ENCODE measurements around the gene CAND2. TPM values are rescaled to one million over a fixed set of nuclear protein-coding genes. Genes with fewer than 3 reads are reported as not detected.

CAND2 gene
- total RNA-seq, 1 experiment from 2014 or later = 8.2 TPM

DNA sequence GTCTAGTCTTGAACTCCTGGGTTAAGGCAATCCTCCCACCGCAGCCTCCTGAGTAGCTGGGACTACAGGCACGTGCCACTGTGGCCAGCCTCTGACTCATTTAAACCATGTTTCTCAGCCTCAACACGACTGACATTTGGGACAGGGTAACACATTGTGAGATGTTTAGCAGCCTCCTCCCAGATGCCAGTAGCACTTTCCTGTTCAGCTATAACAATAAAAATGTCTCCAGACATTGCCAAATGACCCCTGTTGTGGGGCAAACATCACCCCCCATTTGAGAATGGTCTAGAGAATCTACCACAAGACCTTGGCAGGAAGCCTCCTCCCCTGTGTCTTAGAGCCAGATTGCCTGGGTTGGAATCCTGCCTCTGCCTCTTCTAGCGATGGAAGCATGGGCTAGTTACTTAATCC, 45.8 kb upstream of the CAND2 start:
- CTCF ChIA-PET = no interaction called here
- H3K27ac ChIP-seq (ENCODE audit: low read depth, low read length, poor library complexity, severe bottlenecking) = no peak overlapping the region

DNA sequence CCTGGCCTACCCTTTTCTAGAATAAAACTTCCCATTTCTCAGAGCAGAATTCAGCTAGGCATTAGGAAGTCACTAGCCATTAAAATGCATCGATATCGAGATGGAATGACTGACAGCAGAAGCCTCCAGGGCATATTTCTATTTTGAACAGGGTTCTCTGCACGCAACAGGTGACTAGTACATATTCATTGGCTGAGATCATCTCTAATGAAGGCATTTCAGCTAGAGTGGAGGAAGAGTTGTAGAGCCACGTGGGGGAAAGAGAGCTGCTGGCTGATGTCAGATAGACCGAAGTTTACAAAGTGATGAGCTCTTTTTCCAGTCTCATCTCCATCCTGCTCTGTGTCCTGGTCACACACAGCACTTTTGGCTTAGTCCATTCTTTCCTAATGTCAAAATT, 44.9 kb upstream of the CAND2 start:
- H3K36me3 ChIP-seq (ENCODE audit: insufficient read depth, low read length, poor library complexity, severe bottlenecking) = no peaks in the 10 kb centered on the region

More for the DNA sequence above, 45.8 kb upstream of the CAND2 start:
- H3K9me3 ChIP-seq (ENCODE audit: low read depth, low read length, poor library complexity, severe bottlenecking) = no peaks in the 10 kb centered on the region
- POLR2A ChIA-PET (ENCODE audit: low non-redundant PET) = no interaction called here
- H3K4me3 ChIP-seq (ENCODE audit: low read depth, low read length, poor library complexity, severe bottlenecking) = no peak overlapping the region
- DNase-seq (ENCODE audit: low spot score) = no peak
- H3K4me1 ChIP-seq (ENCODE audit: insufficient read depth, low read length, poor library complexity, severe bottlenecking) = no peaks in the 10 kb centered on the region
- no peaks in the 10 kb centered on the region for H3K36me3 ChIP-seq (ENCODE audit: insufficient read depth, low read length, poor library complexity, severe bottlenecking)
- intact Hi-C loops (cut with micrococcal nuclease; ENCODE audit: unreplicated experiment) = no loop called here
- no TSS peak for BruUV-seq (replicated peaks)
- TF ChIP-seq EZH2 (IDR thresholded peaks at IDR 0.05; ENCODE audit: borderline replicate concordance, low read depth, low read length, poor library complexity, severe bottlenecking) = no peak
- TF ChIP-seq, protein P1, sequence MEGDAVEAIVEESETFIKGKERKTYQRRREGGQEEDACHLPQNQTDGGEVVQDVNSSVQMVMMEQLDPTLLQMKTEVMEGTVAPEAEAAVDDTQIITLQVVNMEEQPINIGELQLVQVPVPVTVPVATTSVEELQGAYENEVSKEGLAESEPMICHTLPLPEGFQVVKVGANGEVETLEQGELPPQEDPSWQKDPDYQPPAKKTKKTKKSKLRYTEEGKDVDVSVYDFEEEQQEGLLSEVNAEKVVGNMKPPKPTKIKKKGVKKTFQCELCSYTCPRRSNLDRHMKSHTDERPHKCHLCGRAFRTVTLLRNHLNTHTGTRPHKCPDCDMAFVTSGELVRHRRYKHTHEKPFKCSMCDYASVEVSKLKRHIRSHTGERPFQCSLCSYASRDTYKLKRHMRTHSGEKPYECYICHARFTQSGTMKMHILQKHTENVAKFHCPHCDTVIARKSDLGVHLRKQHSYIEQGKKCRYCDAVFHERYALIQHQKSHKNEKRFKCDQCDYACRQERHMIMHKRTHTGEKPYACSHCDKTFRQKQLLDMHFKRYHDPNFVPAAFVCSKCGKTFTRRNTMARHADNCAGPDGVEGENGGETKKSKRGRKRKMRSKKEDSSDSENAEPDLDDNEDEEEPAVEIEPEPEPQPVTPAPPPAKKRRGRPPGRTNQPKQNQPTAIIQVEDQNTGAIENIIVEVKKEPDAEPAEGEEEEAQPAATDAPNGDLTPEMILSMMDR (conservative IDR thresholded peaks at IDR 0.05; ENCODE audit: low read depth, low read length) = no peak
- no peaks in the 10 kb centered on the region for H3K27me3 ChIP-seq (replicated peaks; ENCODE audit: insufficient read depth, low read depth, low read length, poor library complexity)

DNA sequence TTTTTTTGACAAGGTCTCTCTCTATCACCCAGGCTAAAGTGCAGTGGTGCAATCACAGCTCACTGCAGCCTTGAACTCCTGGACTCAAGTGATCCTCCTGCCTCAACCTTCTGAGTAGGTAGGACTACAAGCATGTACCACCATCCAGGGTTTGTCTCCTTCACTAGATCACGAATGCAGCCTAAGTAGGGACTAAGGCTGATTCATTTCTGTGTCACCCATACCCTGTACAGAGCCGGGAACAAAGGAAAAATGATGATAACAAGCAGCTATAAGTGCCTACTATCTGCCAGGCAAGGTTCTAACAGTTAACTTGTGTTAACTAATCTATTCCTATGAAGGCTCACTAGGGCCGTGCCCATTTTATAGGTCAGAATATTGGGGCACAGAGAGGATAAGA, 44.4 kb upstream of the CAND2 start:
- POLR2A ChIA-PET (ENCODE audit: low non-redundant PET) = no interaction called here
- TF ChIP-seq, protein P1 (conservative IDR thresholded peaks at IDR 0.05; ENCODE audit: low read depth, low read length) = no peak
- TF ChIP-seq EZH2 (IDR thresholded peaks at IDR 0.05; ENCODE audit: borderline replicate concordance, low read depth, low read length, poor library complexity, severe bottlenecking) = no peak

More for the DNA sequence above, 44.9 kb upstream of the CAND2 start:
- Histone ChIP-seq H3K27me3 (replicated peaks; ENCODE audit: insufficient read depth, low read depth, low read length, poor library complexity) (no peaks in the 10 kb centered on the region), H3K4me3 (ENCODE audit: low read depth, low read length, poor library complexity, severe bottlenecking) (no peak overlapping the region), H3K27ac (ENCODE audit: low read depth, low read length, poor library complexity, severe bottlenecking) (no peak overlapping the region), H3K4me1 (ENCODE audit: insufficient read depth, low read length, poor library complexity, severe bottlenecking) (no peaks in the 10 kb centered on the region), H3K9me3 (ENCODE audit: low read depth, low read length, poor library complexity, severe bottlenecking) (no peaks in the 10 kb centered on the region)
- TF ChIP-seq EZH2 (IDR thresholded peaks at IDR 0.05; ENCODE audit: borderline replicate concordance, low read depth, low read length, poor library complexity, severe bottlenecking) = no peak
- TF ChIP-seq, protein P1 (conservative IDR thresholded peaks at IDR 0.05; ENCODE audit: low read depth, low read length) = no peak
- no TSS peak for BruUV-seq (replicated peaks)
- ChIA-PET CTCF (no interaction called here), POLR2A (ENCODE audit: low non-redundant PET) (no interaction called here)
- DNase-seq (ENCODE audit: low spot score) = no peak
- intact Hi-C loops (cut with micrococcal nuclease; ENCODE audit: unreplicated experiment) = no loop called here

More for the DNA sequence above, 44.4 kb upstream of the CAND2 start:
- CTCF ChIA-PET = no interaction called here
- Histone ChIP-seq H3K27me3 (replicated peaks; ENCODE audit: insufficient read depth, low read depth, low read length, poor library complexity) (no peaks in the 10 kb centered on the region), H3K4me1 (ENCODE audit: insufficient read depth, low read length, poor library complexity, severe bottlenecking) (no peaks in the 10 kb centered on the region), H3K27ac (ENCODE audit: low read depth, low read length, poor library complexity, severe bottlenecking) (no peak overlapping the region), H3K9me3 (ENCODE audit: low read depth, low read length, poor library complexity, severe bottlenecking) (no peaks in the 10 kb centered on the region), H3K4me3 (ENCODE audit: low read depth, low read length, poor library complexity, severe bottlenecking) (no peak overlapping the region), H3K36me3 (ENCODE audit: insufficient read depth, low read length, poor library complexity, severe bottlenecking) (no peaks in the 10 kb centered on the region)
- no peak for DNase-seq (ENCODE audit: low spot score)
- no TSS peak for BruUV-seq (replicated peaks)
- intact Hi-C loops (cut with micrococcal nuclease; ENCODE audit: unreplicated experiment) = no loop called here
